PC-9 (cell line): Measurements from ENCODE around the gene ACTR8. TPM values are rescaled to one million over a fixed set of nuclear protein-coding genes. Genes with fewer than 3 reads are reported as not detected.

Source experiments
- BruUV-seq: library from RNA; stranded (reverse); fragments of 400-500 nt; replicated peaks from 2 replicates; lab custom pipeline; 2021; lab: Mats Ljungman, UMichigan
- CTCF ChIA-PET: fragments of 300-600 bp; sonication (Branson Sonifier 250); formaldehyde crosslinking; loops from one replicate; lab custom pipeline; 2022; ENCODE audit warnings: antibody characterized with exemption; lab: Charles Lee
- POLR2A ChIA-PET: fragments of 300-600 bp; sonication (Branson Sonifier 250); formaldehyde crosslinking; loops from one replicate; lab custom pipeline; 2022; ENCODE audit warnings: antibody characterized with exemption; ENCODE audit not compliant: unreplicated experiment; lab: Charles Lee
- DNase-seq, 2 experiments: peaks; one replicate each; pipeline versions ENCODE4 v3.0.0 to v3.0.0-alpha.2; 2015 to 2022; ENCODE audit warnings: mixed read lengths in 1 of 2
- H2AFZ ChIP-seq: fragments of 200-600 bp; sonication (generic); 2 replicates; pipeline ENCODE4 v1.8.1; 2017; ENCODE audit warnings: antibody characterized with exemption
- H3F3A ChIP-seq: fragments of 200-600 bp; sonication (generic); 2 replicates; pipeline ENCODE4 v1.8.1; 2017; ENCODE audit warnings: antibody characterized with exemption, mild to moderate bottlenecking, low read depth; ENCODE audit not compliant: insufficient read depth
- H3K27ac ChIP-seq: fragments of 200-600 bp; sonication (generic); 2 replicates; pipeline ENCODE4 v1.6.1; 2016; ENCODE audit warnings: mixed run types
- H3K27me3 ChIP-seq: fragments of 200-600 bp; sonication (generic); 2 replicates; pipeline ENCODE4 v1.6.1; 2016; ENCODE audit warnings: low read depth, mixed run types; ENCODE audit not compliant: insufficient read depth
- H3K36me3 ChIP-seq: fragments of 200-600 bp; sonication (generic); 2 replicates; pipeline ENCODE4 v1.6.1; 2016; ENCODE audit warnings: low read depth, mixed run types
- H3K4me1 ChIP-seq: fragments of 200-600 bp; sonication (generic); replicated peaks from 2 replicates; pipeline ENCODE4 v1.6.1; 2016; ENCODE audit warnings: mixed run types; ENCODE audit not compliant: insufficient read depth
- H3K4me2 ChIP-seq: fragments of 200-600 bp; sonication (generic); 2 replicates; pipeline ENCODE4 v1.6.1; 2017; ENCODE audit warnings: mixed run types
- H3K4me3 ChIP-seq: fragments of 200-600 bp; sonication (generic); 2 replicates; pipeline ENCODE4 v1.6.1; 2016; ENCODE audit warnings: mixed run types
- H3K79me2 ChIP-seq: fragments of 200-600 bp; sonication (generic); 2 replicates; pipeline ENCODE4 v1.6.1; 2017; ENCODE audit warnings: low read depth, mixed run types
- H3K9me2 ChIP-seq: fragments of 200-600 bp; sonication (generic); 2 replicates; pipeline ENCODE4 v1.8.1; 2017; ENCODE audit warnings: mild to moderate bottlenecking; ENCODE audit not compliant: insufficient read depth
- H3K9me3 ChIP-seq: fragments of 200-600 bp; sonication (generic); 2 replicates; pipeline ENCODE4 v1.8.1; 2016; ENCODE audit warnings: low read depth; ENCODE audit not compliant: insufficient read depth
- H4K20me1 ChIP-seq: fragments of 200-600 bp; sonication (generic); 2 replicates; pipeline ENCODE4 v1.8.1; 2017; ENCODE audit not compliant: insufficient read depth
- EZH2 ChIP-seq: fragments of 200-600 bp; sonication (generic); IDR thresholded peaks from 2 replicates; pipeline ENCODE4 v1.8.0; 2017; ENCODE audit warnings: antibody characterized with exemption, low read depth
- intact Hi-C: fragments of 100-400 bp; cut with micrococcal nuclease; formaldehyde crosslinking; loops from one replicate; pipeline ENCODE4 v1.10.0; 2022; ENCODE audit not compliant: unreplicated experiment
- total RNA-seq: library from RNA; stranded (reverse); gene quantifications from 2 replicates; pipeline ENCODE4 v1.2.3, GENCODE V29; 2021
- TF ChIP-seq, protein P1 (sequence below): fragments of 200-600 bp; sonication (generic); conservative IDR thresholded peaks from 2 replicates; pipeline ENCODE4 v1.6.1; 2017; ENCODE audit warnings: mixed run types, antibody characterized with exemption, mild to moderate bottlenecking, moderate library complexity

Gene ACTR8
- total RNA-seq, 1 experiment from 2014 or later = 25.5 TPM

DNA sequence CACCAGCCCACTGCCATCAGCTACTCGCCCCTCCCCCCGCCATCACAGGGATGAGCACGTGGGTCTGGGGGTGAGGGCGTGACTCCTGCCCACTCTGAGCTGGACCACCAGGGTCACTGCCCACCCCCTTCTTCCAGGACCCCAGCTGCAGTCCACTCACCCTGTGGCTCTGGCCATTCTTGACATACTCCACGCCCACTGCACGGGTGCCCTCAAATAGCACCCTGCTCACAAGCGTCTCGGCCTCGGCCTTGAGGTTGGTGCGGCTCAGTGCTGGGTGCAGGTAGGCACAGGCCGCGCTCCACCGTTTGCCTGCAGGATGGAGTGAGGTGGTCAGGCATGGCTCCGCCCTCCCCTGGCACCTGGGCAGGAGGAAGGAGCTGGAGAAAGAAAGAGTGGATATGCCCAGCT lies 59.6 kb downstream of the ACTR8 start:
- H3K9me3 ChIP-seq = no peaks in the 10 kb centered on the region
- no peak for TF ChIP-seq EZH2
- TF ChIP-seq, protein P1, sequence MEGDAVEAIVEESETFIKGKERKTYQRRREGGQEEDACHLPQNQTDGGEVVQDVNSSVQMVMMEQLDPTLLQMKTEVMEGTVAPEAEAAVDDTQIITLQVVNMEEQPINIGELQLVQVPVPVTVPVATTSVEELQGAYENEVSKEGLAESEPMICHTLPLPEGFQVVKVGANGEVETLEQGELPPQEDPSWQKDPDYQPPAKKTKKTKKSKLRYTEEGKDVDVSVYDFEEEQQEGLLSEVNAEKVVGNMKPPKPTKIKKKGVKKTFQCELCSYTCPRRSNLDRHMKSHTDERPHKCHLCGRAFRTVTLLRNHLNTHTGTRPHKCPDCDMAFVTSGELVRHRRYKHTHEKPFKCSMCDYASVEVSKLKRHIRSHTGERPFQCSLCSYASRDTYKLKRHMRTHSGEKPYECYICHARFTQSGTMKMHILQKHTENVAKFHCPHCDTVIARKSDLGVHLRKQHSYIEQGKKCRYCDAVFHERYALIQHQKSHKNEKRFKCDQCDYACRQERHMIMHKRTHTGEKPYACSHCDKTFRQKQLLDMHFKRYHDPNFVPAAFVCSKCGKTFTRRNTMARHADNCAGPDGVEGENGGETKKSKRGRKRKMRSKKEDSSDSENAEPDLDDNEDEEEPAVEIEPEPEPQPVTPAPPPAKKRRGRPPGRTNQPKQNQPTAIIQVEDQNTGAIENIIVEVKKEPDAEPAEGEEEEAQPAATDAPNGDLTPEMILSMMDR = no peak
- H3K79me2 ChIP-seq = no peaks in the 10 kb centered on the region
- POLR2A ChIA-PET = no interaction called here
- peaks cover 61% of the 10 kb centered on the region for H3K27me3 ChIP-seq
- no peak overlapping the region for H3K4me3 ChIP-seq
- DNase-seq = no peak
- no peak overlapping the region for H3K4me2 ChIP-seq
- no peaks in the 10 kb centered on the region for H3K9me2 ChIP-seq
- H3K27ac ChIP-seq = no peak overlapping the region
- BruUV-seq = no TSS peak
- CTCF ChIA-PET = no interaction called here
- H3F3A ChIP-seq = no peaks in the 10 kb centered on the region
- no peaks in the 10 kb centered on the region for H3K36me3 ChIP-seq
- no peaks in the 10 kb centered on the region for H3K4me1 ChIP-seq
- no peak overlapping the region for H2AFZ ChIP-seq
- H4K20me1 ChIP-seq = no peaks in the 10 kb centered on the region
- intact Hi-C loops = no loop called here

- H4K20me1 ChIP-seq = no peaks in the 10 kb centered on the region
- ChIA-PET POLR2A (no interaction called here), CTCF (no interaction called here)
- no peaks in the 10 kb centered on the region for H3F3A ChIP-seq
- no peaks in the 10 kb centered on the region for H3K36me3 ChIP-seq
- TF ChIP-seq, protein P1 = no peak
- no peak for TF ChIP-seq EZH2
- H3K27me3 ChIP-seq = peaks cover 67% of the 10 kb centered on the region
- no peaks in the 10 kb centered on the region for H3K79me2 ChIP-seq
- intact Hi-C loops = no loop called here
- H3K27ac ChIP-seq = no peak overlapping the region
- no peaks in the 10 kb centered on the region for H3K9me2 ChIP-seq
- no peak for DNase-seq
- no peak overlapping the region for H3K4me3 ChIP-seq
- no peak overlapping the region for H3K4me2 ChIP-seq
- no peak overlapping the region for H2AFZ ChIP-seq
- BruUV-seq = no TSS peak
- H3K4me1 ChIP-seq = no peaks in the 10 kb centered on the region
- H3K9me3 ChIP-seq = no peaks in the 10 kb centered on the region
These were observed 60.3 kb downstream of the ACTR8 start for GRCh38 chr3:53821631-53822121.

DNA sequence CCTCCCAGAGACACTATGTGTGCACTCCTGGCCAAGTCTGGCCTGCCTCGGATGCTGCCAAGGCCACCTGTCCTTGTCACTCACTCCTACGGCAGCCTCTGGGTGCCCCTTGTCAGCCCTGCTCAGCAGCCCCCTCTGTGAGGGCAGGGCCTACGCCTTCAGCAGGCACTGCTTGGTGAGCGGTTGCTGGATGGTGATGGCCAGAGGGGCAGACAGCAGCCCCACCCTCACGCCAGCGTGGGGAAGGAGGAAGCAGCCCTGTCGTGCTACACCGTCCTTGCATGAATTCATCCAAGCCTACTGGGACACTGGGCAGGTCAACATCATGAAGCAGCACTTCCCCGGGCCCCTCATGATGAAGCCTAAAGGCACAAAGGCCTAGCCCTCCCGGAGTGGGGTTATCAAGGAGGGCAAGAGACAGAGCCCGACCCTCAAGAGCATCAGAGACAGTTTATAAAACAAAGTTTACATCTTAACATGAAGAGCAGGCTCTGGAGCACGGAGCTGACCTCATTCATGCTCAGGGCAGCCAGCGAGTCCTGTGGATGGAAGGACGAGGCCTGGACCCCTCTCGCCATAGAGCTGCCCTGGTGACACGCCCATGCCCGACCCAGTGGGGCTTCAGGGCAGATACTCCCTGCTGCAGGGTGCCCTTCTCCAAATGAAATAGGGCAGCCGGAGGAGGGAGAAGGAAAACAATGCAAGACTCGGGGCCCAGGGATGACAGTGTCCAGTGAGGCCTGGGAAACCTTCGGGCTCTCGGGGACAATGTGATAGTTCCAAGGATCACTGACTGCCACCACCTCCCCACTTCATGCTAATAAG lies 61.0 kb downstream of the ACTR8 start:
- BruUV-seq = no TSS peak
- ChIA-PET POLR2A (no interaction called here), CTCF (interaction anchor here (0.6 kb wide), 1 partner anchor 96 kb away, joined by 4 read pairs; no protein-coding TSS in a partner anchor)
- Histone ChIP-seq H3K27me3 (peaks cover 73% of the 10 kb centered on the region), H2AFZ (no peak overlapping the region), H3K4me2 (no peak overlapping the region), H3K4me3 (no peak overlapping the region), H3K79me2 (no peaks in the 10 kb centered on the region), H3F3A (no peaks in the 10 kb centered on the region), H3K9me2 (no peaks in the 10 kb centered on the region), H3K9me3 (no peaks in the 10 kb centered on the region), H3K4me1 (no peaks in the 10 kb centered on the region), H4K20me1 (no peaks in the 10 kb centered on the region), H3K36me3 (no peaks in the 10 kb centered on the region), H3K27ac (no peak overlapping the region)
- intact Hi-C loops = no loop called here
- TF ChIP-seq EZH2 = no peak
- TF ChIP-seq, protein P1 = no peak
- no peak for DNase-seq
